Prostate gland (tissue), 2 donors: ENCODE data around the gene VSIG2. TPM values are rescaled to one million over a fixed set of nuclear protein-coding genes. Genes with fewer than 3 reads are reported as not detected.

Source experiments
- DNase-seq: peaks from one replicate; pipeline ENCODE4 v3.0.0-alpha.2; 2019; ENCODE audit warnings: low spot score
- H3K27ac ChIP-seq, 2 donors: fragments of 200-600 bp; sonication (generic); 2 replicates each; pipeline ENCODE4 v1.5.1; 2017 to 2019
- H3K27me3 ChIP-seq: fragments of 200-600 bp; sonication (generic); replicated peaks from 2 replicates; pipeline ENCODE4 v1.5.1; 2019; ENCODE audit not compliant: insufficient read depth
- H3K36me3 ChIP-seq, 2 donors: fragments of 200-600 bp; sonication (generic); 1 replicate in 1 of 2; 2 replicates in 1 of 2; pipeline versions ENCODE4 v1.5.1 to v1.8.1; 2017 to 2019
- H3K4me1 ChIP-seq: fragments of 200-600 bp; sonication (generic); replicated peaks from 2 replicates; pipeline ENCODE4 v1.5.1; 2019
- H3K4me3 ChIP-seq, 2 donors: fragments of 200-600 bp; sonication (generic); 2 replicates each; pipeline ENCODE4 v1.5.1; 2017 to 2019
- H3K9me3 ChIP-seq: fragments of 200-600 bp; sonication (generic); 2 replicates; pipeline ENCODE4 v1.5.1; 2017
- POLR2A ChIP-seq: fragments of 450-650 bp; IDR thresholded peaks from one replicate; pipeline ENCODE4 v1.6.1; 2016; ENCODE audit warnings: antibody characterized with exemption, mild to moderate bottlenecking
- POLR2AphosphoS5 ChIP-seq: sonication (generic); formaldehyde crosslinking; IDR thresholded peaks from one replicate; pipeline ENCODE4 v1.6.1; 2017; ENCODE audit warnings: antibody characterized with exemption
- WGBS: methylation state at CpG from one replicate; pipeline ENCODE4 v1.1.5; 2018; 5-methylcytosine and 5-hydroxymethylcytosine counted together
- intact Hi-C: fragments of 100-400 bp; cut with DNase I; formaldehyde crosslinking; loops from one replicate; pipeline ENCODE4 v1.14.2; 2022
- total RNA-seq, 2 donors: library from RNA; depleted of rRNA; stranded (reverse); fragments of >200 nt; gene quantifications; one replicate each; pipeline ENCODE4 v1.1.0, GENCODE V29; 2016
- TF ChIP-seq, protein P1 (sequence below), 4 experiments: fragments of 200-600 bp in 2 of 4; fragments of 450-650 bp in 2 of 4; sonication (generic) in 2 of 4; IDR thresholded peaks; 1 replicate in 3 of 4; 2 replicates in 1 of 4; pipeline ENCODE4 v1.5.1; 2016 to 2019; ENCODE audit warnings: antibody characterized with exemption in 4 of 4, mild to moderate bottlenecking in 2 of 4, moderate library complexity in 2 of 4

Gene VSIG2
- total RNA-seq, 2 donors from 2014 or later = 28.2 to 38.6 TPM

DNA sequence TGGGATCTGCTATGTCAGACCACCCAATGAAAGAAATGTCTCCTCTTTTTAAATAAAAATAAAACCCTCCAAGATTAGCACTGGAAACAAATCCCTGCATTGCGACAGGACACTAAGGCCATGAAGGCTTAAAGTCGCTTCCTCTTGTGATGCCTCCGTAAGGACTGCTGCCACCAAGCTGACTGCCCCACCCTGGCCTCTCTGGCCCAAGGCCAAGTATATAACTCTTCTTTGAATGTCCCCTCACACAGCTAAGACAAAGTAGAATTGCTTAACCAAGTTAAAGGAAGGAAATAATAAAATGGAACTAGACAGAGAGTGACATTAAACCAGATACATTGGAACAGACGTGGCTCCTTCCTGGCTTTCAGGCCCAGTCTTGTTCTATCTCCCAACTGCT lies 19.8 kb downstream of the VSIG2 start:
- DNase-seq = no peak
- Histone ChIP-seq H3K36me3 (no peaks in the 10 kb centered on the region), H3K27me3 (no peaks in the 10 kb centered on the region), H3K27ac (no peak overlapping the region), H3K4me3 (no peak overlapping the region), H3K9me3 (no peaks in the 10 kb centered on the region), H3K4me1 (no peaks in the 10 kb centered on the region)
- no peak for TF ChIP-seq POLR2A
- no peak for TF ChIP-seq POLR2AphosphoS5
- TF ChIP-seq, protein P1, sequence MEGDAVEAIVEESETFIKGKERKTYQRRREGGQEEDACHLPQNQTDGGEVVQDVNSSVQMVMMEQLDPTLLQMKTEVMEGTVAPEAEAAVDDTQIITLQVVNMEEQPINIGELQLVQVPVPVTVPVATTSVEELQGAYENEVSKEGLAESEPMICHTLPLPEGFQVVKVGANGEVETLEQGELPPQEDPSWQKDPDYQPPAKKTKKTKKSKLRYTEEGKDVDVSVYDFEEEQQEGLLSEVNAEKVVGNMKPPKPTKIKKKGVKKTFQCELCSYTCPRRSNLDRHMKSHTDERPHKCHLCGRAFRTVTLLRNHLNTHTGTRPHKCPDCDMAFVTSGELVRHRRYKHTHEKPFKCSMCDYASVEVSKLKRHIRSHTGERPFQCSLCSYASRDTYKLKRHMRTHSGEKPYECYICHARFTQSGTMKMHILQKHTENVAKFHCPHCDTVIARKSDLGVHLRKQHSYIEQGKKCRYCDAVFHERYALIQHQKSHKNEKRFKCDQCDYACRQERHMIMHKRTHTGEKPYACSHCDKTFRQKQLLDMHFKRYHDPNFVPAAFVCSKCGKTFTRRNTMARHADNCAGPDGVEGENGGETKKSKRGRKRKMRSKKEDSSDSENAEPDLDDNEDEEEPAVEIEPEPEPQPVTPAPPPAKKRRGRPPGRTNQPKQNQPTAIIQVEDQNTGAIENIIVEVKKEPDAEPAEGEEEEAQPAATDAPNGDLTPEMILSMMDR (IDR thresholded peaks at IDR 0.05) = no peak
- 82% methylated on average over 4 of the region's 4 CpGs for WGBS
- intact Hi-C loops = no loop called here

DNA sequence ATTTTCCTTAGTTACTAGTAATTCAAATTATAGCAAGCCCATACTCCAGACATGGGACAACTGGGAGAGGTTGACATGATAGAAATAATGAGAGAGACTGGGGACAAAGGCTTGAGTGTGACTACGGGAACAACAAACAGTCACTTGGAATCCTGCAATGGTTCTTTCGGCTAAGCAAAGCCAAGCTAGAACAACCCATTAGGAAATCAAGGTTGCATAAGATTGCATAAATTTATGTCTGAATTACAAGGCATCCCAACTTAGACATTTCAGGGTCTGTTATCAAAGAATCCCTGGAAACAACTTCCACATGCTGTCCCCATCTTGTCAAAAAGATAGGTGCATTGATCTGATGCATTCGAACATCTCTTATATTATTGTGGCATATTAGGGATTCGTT lies 22.5 kb downstream of the VSIG2 start:
- intact Hi-C loops = no loop called here
- H3K9me3 ChIP-seq = no peaks in the 10 kb centered on the region
- H3K4me3 ChIP-seq = no peak overlapping the region
- no peak for TF ChIP-seq POLR2AphosphoS5
- TF ChIP-seq, protein P1 (IDR thresholded peaks at IDR 0.05) = no peak
- TF ChIP-seq POLR2A = no peak
- peaks cover 6% of the 10 kb centered on the region for H3K27me3 ChIP-seq
- DNase-seq = no peak
- H3K27ac ChIP-seq = no peak overlapping the region
- whole genome bisulfite sequencing = 89% methylated on average over 4 of the region's 4 CpGs
- H3K4me1 ChIP-seq = no peaks in the 10 kb centered on the region
- H3K36me3 ChIP-seq = no peaks in the 10 kb centered on the region

DNA sequence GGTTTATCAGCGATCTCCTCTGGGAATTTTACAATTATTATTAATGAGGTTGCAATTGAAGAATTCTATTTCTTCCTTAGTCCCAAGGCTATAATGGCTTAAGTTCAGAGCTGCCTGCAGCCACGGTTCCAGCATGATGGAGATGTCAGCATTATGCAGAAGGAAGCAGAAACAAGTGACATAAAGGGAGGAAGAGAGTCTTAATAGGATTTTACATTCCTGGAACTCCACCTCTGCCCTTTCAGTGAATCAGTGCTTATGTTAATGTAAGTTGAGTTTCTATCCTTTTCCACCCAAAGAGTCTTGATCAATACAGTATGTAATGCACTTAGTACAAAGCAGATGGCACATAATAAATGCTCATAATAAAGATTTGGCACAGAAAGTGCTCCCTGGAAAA lies 23.9 kb downstream of the VSIG2 start:
- no peaks in the 10 kb centered on the region for H3K4me1 ChIP-seq
- intact Hi-C loops = no loop called here
- 84% methylated on average over 2 of the region's 2 CpGs for WGBS
- no peaks in the 10 kb centered on the region for H3K9me3 ChIP-seq
- no peaks in the 10 kb centered on the region for H3K36me3 ChIP-seq
- no peak overlapping the region for H3K4me3 ChIP-seq
- TF ChIP-seq POLR2A (no peak), POLR2AphosphoS5 (no peak)
- TF ChIP-seq, protein P1 (IDR thresholded peaks at IDR 0.05) = no peak
- no peak overlapping the region for H3K27ac ChIP-seq
- no peak for DNase-seq
- peaks cover 6% of the 10 kb centered on the region for H3K27me3 ChIP-seq

DNA sequence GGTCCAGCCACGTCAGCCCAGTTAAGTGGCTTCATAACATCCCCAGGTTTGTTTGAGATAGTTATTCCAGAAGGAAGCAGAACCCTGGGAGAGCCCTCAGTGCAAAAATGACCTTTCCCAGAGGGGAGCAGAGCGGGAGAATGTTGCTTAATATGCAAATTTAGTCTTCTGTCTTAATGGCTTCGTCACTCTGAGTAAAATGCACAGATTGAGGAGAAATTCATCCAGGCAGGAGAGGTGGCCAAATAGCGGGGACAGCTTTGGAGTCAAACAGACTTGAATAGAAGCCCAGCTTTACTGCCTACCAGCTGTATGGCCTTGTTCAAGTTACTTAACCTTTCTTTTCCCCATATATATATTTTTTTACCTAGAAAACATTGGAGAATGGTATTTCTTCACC lies 24.6 kb downstream of the VSIG2 start:
- Histone ChIP-seq H3K27me3 (peaks cover 6% of the 10 kb centered on the region), H3K36me3 (no peaks in the 10 kb centered on the region), H3K4me1 (no peaks in the 10 kb centered on the region), H3K9me3 (no peaks in the 10 kb centered on the region), H3K27ac (no peak overlapping the region), H3K4me3 (no peak overlapping the region)
- TF ChIP-seq POLR2AphosphoS5 = no peak
- no peak for TF ChIP-seq POLR2A
- TF ChIP-seq, protein P1 (IDR thresholded peaks at IDR 0.05) = no peak
- intact Hi-C loops = no loop called here
- no peak for DNase-seq
- WGBS = 82% methylated on average over 4 of the region's 4 CpGs

DNA sequence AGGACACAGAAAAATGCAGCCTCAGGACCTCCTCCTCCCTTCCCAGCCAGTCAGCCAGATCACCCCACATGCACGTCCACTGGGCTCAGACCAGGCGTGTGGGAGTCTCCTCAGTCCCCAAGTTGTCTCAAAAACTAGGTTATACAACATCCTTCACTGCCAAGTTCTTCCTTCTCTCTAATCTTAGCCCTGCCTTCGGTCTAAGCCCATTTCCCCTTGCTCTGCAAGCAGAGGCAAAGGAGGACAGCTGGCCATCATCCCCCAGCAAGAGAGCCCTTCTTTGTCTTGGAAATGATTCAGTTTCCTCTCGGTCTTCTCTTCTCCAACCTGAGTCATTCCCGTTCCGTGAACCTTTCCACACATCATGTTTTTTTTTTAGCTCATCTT lies 26.3 kb downstream of the VSIG2 start:
- H3K4me1 ChIP-seq = no peaks in the 10 kb centered on the region
- H3K4me3 ChIP-seq = no peak overlapping the region
- peaks cover 6% of the 10 kb centered on the region for H3K27me3 ChIP-seq
- H3K9me3 ChIP-seq = no peaks in the 10 kb centered on the region
- TF ChIP-seq POLR2AphosphoS5 = no peak
- TF ChIP-seq, protein P1 (IDR thresholded peaks at IDR 0.05) = no peak
- no peak for TF ChIP-seq POLR2A
- no peak for DNase-seq
- WGBS = 42% methylated on average over 6 of the region's 6 CpGs
- H3K27ac ChIP-seq = no peak overlapping the region
- intact Hi-C loops = no loop called here
- H3K36me3 ChIP-seq = no peaks in the 10 kb centered on the region
